Endodermal cell (in vitro differentiated cells): ENCODE data around the gene RSAD2. TPM values are rescaled to one million over a fixed set of nuclear protein-coding genes. Genes with fewer than 3 reads are reported as not detected.
A peak's percentile ranks its signal among the peaks of the same experiment; 100 is the strongest.
"Not testable (repeated sequence)": the region's sequence is repeated elsewhere in the genome, so short reads cannot be mapped to it uniquely, and the experiment has no call there.

Experiments used
- DNase-seq: peaks from one replicate; pipeline ENCODE4 v3.0.0-alpha.2; 2017
- H3K27ac ChIP-seq: 2 replicates; pipeline ENCODE4 v1.5.1; 2013; ENCODE audit warnings: mild to moderate bottlenecking, low read depth, low read length, moderate library complexity
- H3K27me3 ChIP-seq: 2 replicates; pipeline ENCODE4 v1.6.1; 2013; ENCODE audit warnings: mild to moderate bottlenecking, low read length, moderate library complexity; ENCODE audit not compliant: insufficient read depth, control insufficient read depth, poor library complexity, severe bottlenecking
- H3K36me3 ChIP-seq: 2 replicates; pipeline ENCODE4 v1.7.0; 2013; ENCODE audit warnings: mild to moderate bottlenecking, low read length, moderate library complexity; ENCODE audit not compliant: control insufficient read depth, insufficient read depth
- H3K4me1 ChIP-seq: one replicate; pipeline ENCODE4 v1.7.0; 2013; ENCODE audit warnings: low read length; ENCODE audit not compliant: control insufficient read depth, insufficient read depth
- H3K4me3 ChIP-seq: 2 replicates; pipeline ENCODE4 v1.5.1; 2013; ENCODE audit warnings: mild to moderate bottlenecking, low read length, moderate library complexity
- H3K9ac ChIP-seq: 2 replicates; pipeline ENCODE4 v1.6.1; 2013; ENCODE audit warnings: mild to moderate bottlenecking, low read length, moderate library complexity; ENCODE audit not compliant: poor library complexity, severe bottlenecking; ENCODE audit errors: extremely low read depth
- H3K9me3 ChIP-seq: 2 replicates; pipeline ENCODE4 v1.6.1; 2013; ENCODE audit warnings: mild to moderate bottlenecking, low read length, moderate library complexity; ENCODE audit not compliant: control insufficient read depth
- H3K27ac Mint-ChIP-seq: 2 replicates; pipeline ENCODE4 v1.8.0; 2020; ENCODE audit warnings: mixed read lengths
- H3K27me3 Mint-ChIP-seq: 2 replicates; pipeline ENCODE4 v1.8.0; 2021; ENCODE audit warnings: mild to moderate bottlenecking, mixed read lengths; ENCODE audit not compliant: insufficient read depth
- H3K36me3 Mint-ChIP-seq: 2 replicates; pipeline ENCODE4 v1.8.0; 2020; ENCODE audit warnings: low read depth, mixed read lengths
- H3K4me1 Mint-ChIP-seq: 2 replicates; pipeline ENCODE4 v1.8.0; 2020; ENCODE audit warnings: mixed read lengths
- H3K4me3 Mint-ChIP-seq: 2 replicates; pipeline ENCODE4 v1.8.0; 2020; ENCODE audit warnings: mild to moderate bottlenecking, moderate library complexity, mixed read lengths
- H3K9me3 Mint-ChIP-seq: 2 replicates; pipeline ENCODE4 v1.8.0; 2020; ENCODE audit warnings: mild to moderate bottlenecking, mixed read lengths
- WGBS, 2 experiments: methylation state at CpG; one replicate each; pipeline versions ENCODE4 v1.1.5 to v1.1.7; 2013; ENCODE audit warnings: missing lambda C conversion rate in 2 of 2, mixed read lengths in 1 of 2; ENCODE audit not compliant: insufficient coverage in 1 of 2, insufficient read length in 1 of 2; 5-methylcytosine and 5-hydroxymethylcytosine counted together
- total RNA-seq, 2 donors: library from RNA; stranded (reverse); fragmentation: NEBNext Ultra II Directional in 1 of 2; extraction: Animal tissue kit (Norgen Biotek cat#: 25700) in 1 of 2; gene quantifications; 2 replicates in 1 of 2; 3 replicates in 1 of 2; pipeline ENCODE4 v1.2.1, GENCODE V29; 2021
- TF ChIP-seq, protein P1 (sequence below): fragments of 200-600 bp; sonication (generic); conservative IDR thresholded peaks from 2 replicates; pipeline ENCODE4 v1.5.0; 2021; ENCODE audit warnings: antibody characterized with exemption, mild to moderate bottlenecking

Gene RSAD2
- total RNA-seq, 2 donors from 2014 or later, result 0.35 to 0.75 TPM

- Histone ChIP-seq H3K4me1 (no peaks in the 10 kb centered on the region), H3K4me3 (no peak overlapping the region), H3K36me3 (no peaks in the 10 kb centered on the region), H3K9ac (no peak overlapping the region), H3K9me3 (no peaks in the 10 kb centered on the region), H3K27me3 (no peaks in the 10 kb centered on the region), H3K27ac (no peak overlapping the region)
- WGBS, 2 experiments, result 81 to 85% methylated on average over 4 to 5 of the region's 5 CpGs
- Mint-ChIP-seq H3K4me3 (no peak overlapping the region), H3K27ac (no peak overlapping the region), H3K4me1 (peaks cover 3% of the 10 kb centered on the region), H3K27me3 (peaks cover 3% of the 10 kb centered on the region), H3K36me3 (no peaks in the 10 kb centered on the region), H3K9me3 (peaks cover 9% of the 10 kb centered on the region)
- DNase-seq, result no peak
- TF ChIP-seq, protein P1, sequence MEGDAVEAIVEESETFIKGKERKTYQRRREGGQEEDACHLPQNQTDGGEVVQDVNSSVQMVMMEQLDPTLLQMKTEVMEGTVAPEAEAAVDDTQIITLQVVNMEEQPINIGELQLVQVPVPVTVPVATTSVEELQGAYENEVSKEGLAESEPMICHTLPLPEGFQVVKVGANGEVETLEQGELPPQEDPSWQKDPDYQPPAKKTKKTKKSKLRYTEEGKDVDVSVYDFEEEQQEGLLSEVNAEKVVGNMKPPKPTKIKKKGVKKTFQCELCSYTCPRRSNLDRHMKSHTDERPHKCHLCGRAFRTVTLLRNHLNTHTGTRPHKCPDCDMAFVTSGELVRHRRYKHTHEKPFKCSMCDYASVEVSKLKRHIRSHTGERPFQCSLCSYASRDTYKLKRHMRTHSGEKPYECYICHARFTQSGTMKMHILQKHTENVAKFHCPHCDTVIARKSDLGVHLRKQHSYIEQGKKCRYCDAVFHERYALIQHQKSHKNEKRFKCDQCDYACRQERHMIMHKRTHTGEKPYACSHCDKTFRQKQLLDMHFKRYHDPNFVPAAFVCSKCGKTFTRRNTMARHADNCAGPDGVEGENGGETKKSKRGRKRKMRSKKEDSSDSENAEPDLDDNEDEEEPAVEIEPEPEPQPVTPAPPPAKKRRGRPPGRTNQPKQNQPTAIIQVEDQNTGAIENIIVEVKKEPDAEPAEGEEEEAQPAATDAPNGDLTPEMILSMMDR, result peak; percentile 75
Measured at GRCh38 chr2:6896930-6897759, 19.6 kb downstream of the RSAD2 start.

DNA sequence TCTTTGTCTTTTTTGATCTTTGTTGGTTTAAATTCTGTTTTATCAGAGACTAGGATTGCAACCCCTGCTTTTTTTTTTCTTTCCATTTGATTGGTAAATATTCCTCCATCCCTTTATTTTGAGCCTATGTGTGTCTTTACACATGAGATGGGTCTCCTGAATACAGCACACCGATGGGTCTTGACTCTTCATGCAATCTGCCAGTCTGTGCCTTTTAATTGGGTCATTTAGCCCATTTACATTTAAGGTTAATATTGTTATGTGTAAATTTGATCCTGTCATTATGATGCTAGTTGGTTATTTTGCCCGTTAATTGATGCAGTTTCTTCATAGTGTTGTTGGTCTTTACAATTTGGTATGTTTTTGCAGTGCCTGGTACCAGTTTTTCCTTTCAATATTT is 25.0 kb downstream of the RSAD2 start:
- Mint-ChIP-seq H3K27me3 (peaks cover 12% of the 10 kb centered on the region), H3K9me3 (peaks cover 21% of the 10 kb centered on the region)
- not testable (repeated sequence) for H3K9me3 ChIP-seq, H3K36me3 Mint-ChIP-seq, H3K4me3 Mint-ChIP-seq, H3K27me3 ChIP-seq, H3K27ac ChIP-seq, H3K36me3 ChIP-seq, H3K4me1 ChIP-seq, H3K4me1 Mint-ChIP-seq, H3K9ac ChIP-seq, H3K4me3 ChIP-seq, H3K27ac Mint-ChIP-seq, DNase-seq
- WGBS, 2 experiments, result 92% methylated on average over 2 of the region's 2 CpGs; no CpG with 5 or more reads in 1 of the 2 experiments

DNA sequence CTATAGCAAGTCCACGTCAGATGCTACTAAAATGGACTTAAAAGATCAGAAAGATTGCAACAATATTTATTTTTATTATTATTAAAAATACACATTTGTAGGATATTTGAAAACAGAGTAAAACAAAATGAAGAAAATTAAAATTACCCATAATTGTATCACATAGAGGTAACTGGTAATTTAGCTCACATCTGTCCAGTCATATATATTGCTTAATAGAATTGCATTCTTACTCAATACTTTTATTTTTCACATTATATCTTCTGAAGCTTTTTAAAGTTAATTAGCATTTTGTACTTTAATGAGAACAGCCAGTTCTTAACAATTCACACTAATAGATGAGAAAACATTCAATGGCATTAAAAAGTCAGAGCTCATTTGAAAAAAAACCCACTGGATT is 28.1 kb downstream of the RSAD2 start:
- no peak overlapping the region for H3K4me3 ChIP-seq
- Mint-ChIP-seq H3K27ac (no peak overlapping the region), H3K27me3 (peaks cover 17% of the 10 kb centered on the region), H3K4me1 (no peaks in the 10 kb centered on the region), H3K4me3 (no peak overlapping the region), H3K9me3 (peaks cover 15% of the 10 kb centered on the region), H3K36me3 (no peaks in the 10 kb centered on the region)
- H3K4me1 ChIP-seq, result no peaks in the 10 kb centered on the region
- no peaks in the 10 kb centered on the region for H3K27me3 ChIP-seq
- H3K9me3 ChIP-seq, result no peaks in the 10 kb centered on the region
- TF ChIP-seq, protein P1, result no peak
- DNase-seq, result no peak
- no peak overlapping the region for H3K9ac ChIP-seq
- WGBS, 2 experiments, result no CpG with 5 or more reads among the region's 1 CpG
- H3K36me3 ChIP-seq, result no peaks in the 10 kb centered on the region
- no peak overlapping the region for H3K27ac ChIP-seq
